Inferior parietal cortex (tissue), 1 donor: ENCODE measurements around the gene SLC22A25.
"Not testable (repeated sequence)": the region's sequence is repeated elsewhere in the genome, so short reads cannot be mapped to it uniquely, and the experiment has no call there.

Source experiments
- DNase-seq: peaks from one replicate; pipeline ENCODE4 v3.0.0-alpha.2; 2016; ENCODE audit errors: extremely low spot score

The SLC22A25 gene

GRCh38 chr11:63235471-63236461 is 7.6 kb downstream of the SLC22A25 start:
- DNase-seq, result not testable (repeated sequence)

- DNase-seq, result no peak
Measured at GRCh38 chr11:63229815-63230214, 13.6 kb downstream of the SLC22A25 start.

- DNase-seq, result no peak
Measured at GRCh38 chr11:63227521-63228107, 15.8 kb downstream of the SLC22A25 start.

- no peak for DNase-seq
Measured at GRCh38 chr11:63226488-63227114, 16.8 kb downstream of the SLC22A25 start.

GRCh38 chr11:63214093-63214492 is 29.3 kb downstream of the SLC22A25 start:
- DNase-seq, result no peak

- peak; percentile 12 for DNase-seq
Measured at GRCh38 chr11:63212742-63213141, 30.7 kb downstream of the SLC22A25 start.

GRCh38 chr11:63210111-63210510 is 33.3 kb downstream of the SLC22A25 start:
- no peak for DNase-seq
